IMR-90 (cell line): ENCODE results near the gene ADGRF4. TPM values are rescaled to one million over a fixed set of nuclear protein-coding genes. Genes with fewer than 3 reads are reported as not detected.

Experiments
- ATAC-seq: fragments of 200-7000 bp; cut with Tn5 transposase; 2 replicates; pipeline ENCODE4 v1.9.1; 2020; ENCODE audit warnings: low read depth, mild to moderate bottlenecking, moderate library complexity
- BruUV-seq: library from RNA; stranded (reverse); fragments of 400-500 nt; replicated peaks from 2 replicates; lab custom pipeline; 2021; lab: Mats Ljungman, UMichigan
- CTCF ChIA-PET: fragments of 300-600 bp; formaldehyde crosslinking; extraction: SDS; loops from one replicate; lab custom pipeline; 2021; ENCODE audit warnings: antibody characterized with exemption; lab: Yijun Ruan, JAX
- POLR2A ChIA-PET: fragments of 300-600 bp; sonication (Branson Sonifier 250); formaldehyde crosslinking; loops from one replicate; lab custom pipeline; 2022; ENCODE audit warnings: antibody characterized with exemption; ENCODE audit not compliant: unreplicated experiment; lab: Charles Lee
- DNase-seq: peaks from one replicate; pipeline ENCODE4 v3.0.0; 2013
- H2AFZ ChIP-seq: replicated peaks from 2 replicates; pipeline ENCODE3; 2013; ENCODE audit warnings: low read length, mild to moderate bottlenecking; ENCODE audit not compliant: poor library complexity
- H2AK5ac ChIP-seq: 2 replicates; pipeline ENCODE4 v1.6.1; 2013; ENCODE audit warnings: low read depth, low read length, inconsistent platforms
- H2AK9ac ChIP-seq: replicated peaks from 2 replicates; pipeline ENCODE3; 2013; ENCODE audit warnings: mild to moderate bottlenecking, low read depth, low read length, moderate library complexity; ENCODE audit not compliant: poor library complexity
- H2BK120ac ChIP-seq: 2 replicates; pipeline ENCODE4 v1.6.1; 2013; ENCODE audit warnings: low read depth, low read length, inconsistent platforms
- H2BK15ac ChIP-seq: 3 replicates; pipeline ENCODE4 v1.6.1; 2013; ENCODE audit warnings: low read depth, low read length, inconsistent platforms
- H2BK20ac ChIP-seq: 2 replicates; pipeline ENCODE4 v1.6.1; 2013; ENCODE audit warnings: low read depth, mild to moderate bottlenecking, inconsistent platforms, low read length, moderate library complexity
- H2BK5ac ChIP-seq: 2 replicates; pipeline ENCODE4 v1.6.1; 2013; ENCODE audit warnings: mild to moderate bottlenecking, low read depth, low read length, inconsistent platforms; ENCODE audit not compliant: poor library complexity, severe bottlenecking
- H3K14ac ChIP-seq: replicated peaks from 2 replicates; pipeline ENCODE4 v1.6.1; 2013; ENCODE audit warnings: low read depth, low read length, inconsistent platforms
- H3K18ac ChIP-seq: 2 replicates; pipeline ENCODE4 v1.6.1; 2013; ENCODE audit warnings: low read depth, low read length, control low read depth
- H3K23ac ChIP-seq: 2 replicates; pipeline ENCODE4 v1.6.1; 2013; ENCODE audit warnings: low read depth, low read length, inconsistent platforms
- H3K27ac ChIP-seq: 2 replicates; pipeline ENCODE4 v1.5.1; 2013; ENCODE audit warnings: mild to moderate bottlenecking, control low read depth, low read length; ENCODE audit not compliant: insufficient read depth
- H3K27me3 ChIP-seq: 2 replicates; pipeline ENCODE4 v1.6.1; 2013; ENCODE audit warnings: low read length; ENCODE audit not compliant: control insufficient read depth, insufficient read depth
- H3K36me3 ChIP-seq: 2 replicates; pipeline ENCODE4 v1.6.1; 2013; ENCODE audit warnings: low read length, mixed read lengths; ENCODE audit not compliant: control insufficient read depth, insufficient read depth
- H3K4ac ChIP-seq: 2 replicates; pipeline ENCODE4 v1.6.1; 2013; ENCODE audit warnings: low read depth, low read length, inconsistent platforms
- H3K4me1 ChIP-seq: 2 replicates; pipeline ENCODE4 v1.6.1; 2013; ENCODE audit warnings: low read length, mixed read lengths; ENCODE audit not compliant: control insufficient read depth, insufficient read depth
- H3K4me2 ChIP-seq: 2 replicates; pipeline ENCODE4 v1.6.1; 2013; ENCODE audit warnings: low read depth, mild to moderate bottlenecking, control low read depth, low read length, moderate library complexity
- H3K4me3 ChIP-seq: 2 replicates; pipeline ENCODE4 v1.5.1; 2013; ENCODE audit warnings: low read depth, mild to moderate bottlenecking, control low read depth, low read length, moderate library complexity; ENCODE audit not compliant: insufficient read depth
- H3K56ac ChIP-seq: 2 replicates; pipeline ENCODE4 v1.6.1; 2013; ENCODE audit warnings: low read length, inconsistent platforms; ENCODE audit not compliant: insufficient read depth; ENCODE audit errors: extremely low read depth
- H3K79me1 ChIP-seq, 2 experiments: 2 replicates each; pipeline ENCODE4 v1.6.1; 2013; ENCODE audit warnings: low read length in 2 of 2, inconsistent platforms in 1 of 2, low read depth in 1 of 2
- H3K9ac ChIP-seq: 2 replicates; pipeline ENCODE4 v1.6.1; 2013; ENCODE audit warnings: low read depth, low read length, control low read depth
- H3K9me1 ChIP-seq: 2 replicates; pipeline ENCODE4 v1.6.1; 2013; ENCODE audit warnings: low read length, inconsistent platforms; ENCODE audit not compliant: insufficient read depth
- H3K9me3 ChIP-seq: 2 replicates; pipeline ENCODE4 v1.6.1; 2013; ENCODE audit warnings: low read length; ENCODE audit not compliant: control insufficient read depth, insufficient read depth
- H4K20me1 ChIP-seq: 2 replicates; pipeline ENCODE4 v1.6.1; 2013; ENCODE audit warnings: low read length, inconsistent platforms; ENCODE audit not compliant: insufficient read depth
- H4K5ac ChIP-seq: 2 replicates; pipeline ENCODE4 v1.6.1; 2013; ENCODE audit warnings: mild to moderate bottlenecking, low read depth, low read length, control low read depth
- H4K8ac ChIP-seq, 2 experiments: 2 replicates each; pipeline ENCODE4 v1.6.1; 2013; ENCODE audit warnings: low read depth in 2 of 2, low read length in 2 of 2, control low read depth in 1 of 2, inconsistent platforms in 1 of 2
- H4K91ac ChIP-seq: 2 replicates; pipeline ENCODE4 v1.6.1; 2013; ENCODE audit warnings: low read depth, low read length, inconsistent platforms; ENCODE audit not compliant: insufficient read depth
- BHLHE40 ChIP-seq: fragments of 150-350 bp; IDR thresholded peaks from 2 replicates; pipeline ENCODE4 v1.6.1; 2016; ENCODE audit warnings: mild to moderate bottlenecking, low read depth, low read length
- CEBPB ChIP-seq: IDR thresholded peaks from 2 replicates; pipeline ENCODE4 v1.6.1; 2012; ENCODE audit warnings: low read depth, low read length, improper control_type of control experiment
- CHD1 ChIP-seq: IDR thresholded peaks from 2 replicates; pipeline ENCODE4 v1.6.1; 2012; ENCODE audit warnings: low read depth, low read length, improper control_type of control experiment
- FOS ChIP-seq: fragments of 150-350 bp; IDR thresholded peaks from 2 replicates; pipeline ENCODE4 v1.6.1; 2016; ENCODE audit warnings: low read depth, low read length
- MAFK ChIP-seq: IDR thresholded peaks from 2 replicates; pipeline ENCODE4 v1.6.1; 2012; ENCODE audit warnings: low read depth, low read length, improper control_type of control experiment
- MXI1 ChIP-seq: IDR thresholded peaks from 2 replicates; pipeline ENCODE4 v1.6.1; 2012; ENCODE audit warnings: low read depth, mild to moderate bottlenecking, low read length, moderate library complexity, borderline replicate concordance
- NFE2L2 ChIP-seq: fragments of 150-350 bp; IDR thresholded peaks from 2 replicates; pipeline ENCODE4 v1.6.1; 2016; ENCODE audit warnings: low read depth, mild to moderate bottlenecking, low read length
- POLR2A ChIP-seq: IDR thresholded peaks from 2 replicates; pipeline ENCODE4 v1.6.1; 2012; ENCODE audit warnings: mild to moderate bottlenecking, low read depth, low read length
- RAD21 ChIP-seq: IDR thresholded peaks from 2 replicates; pipeline ENCODE4 v1.6.1; 2012; ENCODE audit warnings: low read length, improper control_type of control experiment
- RCOR1 ChIP-seq: IDR thresholded peaks from 2 replicates; pipeline ENCODE4 v1.6.1; 2012; ENCODE audit warnings: mild to moderate bottlenecking, low read length, improper control_type of control experiment; ENCODE audit not compliant: insufficient replicate concordance
- RFX5 ChIP-seq: IDR thresholded peaks from 2 replicates; pipeline ENCODE4 v1.8.0; 2012; ENCODE audit warnings: low read depth, mild to moderate bottlenecking, low read length, moderate library complexity
- SMC3 ChIP-seq: fragments of 150-350 bp; IDR thresholded peaks from 2 replicates; pipeline ENCODE4 v1.6.1; 2016; ENCODE audit warnings: low read depth, mild to moderate bottlenecking, antibody characterized with exemption, low read length, moderate library complexity
- WGBS, 2 experiments: methylation state at CpG; one replicate each; pipeline versions ENCODE4 v1.1.5 to v1.1.7; 2013; ENCODE audit warnings: missing lambda C conversion rate in 2 of 2; ENCODE audit not compliant: insufficient read length in 1 of 2; ENCODE audit errors: extremely low coverage in 2 of 2; 5-methylcytosine and 5-hydroxymethylcytosine counted together
- dilution Hi-C: fragments of 300-500 bp; cut with HindIII; formaldehyde crosslinking; loops from one replicate; pipeline ENCODE4 v1.14.3; 2018; ENCODE audit warnings: low sequenced_read_pairs; ENCODE audit not compliant: unreplicated experiment
- in situ Hi-C: fragments of 300-500 bp; cut with MboI; formaldehyde crosslinking; loops from 3 replicates; pipeline ENCODE4 v1.14.3; 2019; ENCODE audit warnings: low sequenced_read_pairs, inconsistent platforms, mixed read lengths
- intact Hi-C: fragments of 100-400 bp; cut with micrococcal nuclease; formaldehyde crosslinking; loops from 2 replicates; pipeline ENCODE4 v1.10.0; 2022
- polyA plus RNA-seq, 3 experiments: library from polyadenylated mRNA; depleted of rRNA; stranded (reverse); fragments of >200 nt; gene quantifications; 2 replicates each; pipeline ENCODE4 v1.2.3, GENCODE V29; 2012; ENCODE audit warnings: low replicate concordance in 1 of 3
- total RNA-seq: library from RNA; depleted of rRNA; stranded (reverse); fragments of >200 nt; gene quantifications from 2 replicates; pipeline ENCODE4 v1.2.3, GENCODE V29; 2012
- TF ChIP-seq, protein P1 (sequence below): conservative IDR thresholded peaks from 2 replicates; pipeline ENCODE4 v1.5.1; 2012; ENCODE audit warnings: mild to moderate bottlenecking, low read depth, low read length, improper control_type of control experiment
- TF ChIP-seq, protein P2 (sequence below): fragments of 150-350 bp; IDR thresholded peaks from 2 replicates; pipeline ENCODE4 v1.6.1; 2017; ENCODE audit warnings: mild to moderate bottlenecking, antibody characterized with exemption, low read length, low read depth
- TF ChIP-seq, protein P3 (sequence below): fragments of 150-350 bp; IDR thresholded peaks from 2 replicates; pipeline ENCODE4 v1.6.1; 2016; ENCODE audit warnings: low read depth, mild to moderate bottlenecking, low read length, moderate library complexity, borderline replicate concordance

Gene ADGRF4
- total and polyA plus RNA-seq, 2 of the 4 experiments (the other 2 are of a cell fraction): under 0.01 to 0.02 TPM

DNA sequence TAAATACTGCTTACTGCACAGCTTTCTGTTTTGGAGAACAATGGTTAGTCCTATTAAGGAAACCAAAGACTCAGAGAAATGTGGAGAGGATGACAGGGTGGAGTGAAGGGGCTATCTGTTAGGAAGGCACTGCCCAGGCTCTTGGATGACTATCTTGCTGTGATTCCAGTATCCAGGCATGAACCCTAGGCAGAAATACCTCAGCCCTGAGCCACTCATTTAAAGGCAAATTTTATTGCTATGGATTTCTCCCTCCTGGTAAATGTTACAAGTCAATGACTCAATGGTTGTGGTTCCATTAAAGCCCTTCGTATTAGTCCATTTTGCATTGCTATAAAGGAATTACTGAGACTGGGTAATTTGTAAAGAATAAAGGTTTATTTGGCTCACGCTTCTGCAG is 25.9 kb downstream of the ADGRF4 start:
- no peak overlapping the region for H3K27ac ChIP-seq
- no peaks in the 10 kb centered on the region for H3K9me3 ChIP-seq
- ChIA-PET POLR2A (no interaction called here), CTCF (no interaction called here)
- H3K36me3 ChIP-seq: no peaks in the 10 kb centered on the region
- H4K91ac ChIP-seq: no peak overlapping the region
- H2BK5ac ChIP-seq: no peak overlapping the region
- TF ChIP-seq FOS: no peak
- TF ChIP-seq, protein P1, sequence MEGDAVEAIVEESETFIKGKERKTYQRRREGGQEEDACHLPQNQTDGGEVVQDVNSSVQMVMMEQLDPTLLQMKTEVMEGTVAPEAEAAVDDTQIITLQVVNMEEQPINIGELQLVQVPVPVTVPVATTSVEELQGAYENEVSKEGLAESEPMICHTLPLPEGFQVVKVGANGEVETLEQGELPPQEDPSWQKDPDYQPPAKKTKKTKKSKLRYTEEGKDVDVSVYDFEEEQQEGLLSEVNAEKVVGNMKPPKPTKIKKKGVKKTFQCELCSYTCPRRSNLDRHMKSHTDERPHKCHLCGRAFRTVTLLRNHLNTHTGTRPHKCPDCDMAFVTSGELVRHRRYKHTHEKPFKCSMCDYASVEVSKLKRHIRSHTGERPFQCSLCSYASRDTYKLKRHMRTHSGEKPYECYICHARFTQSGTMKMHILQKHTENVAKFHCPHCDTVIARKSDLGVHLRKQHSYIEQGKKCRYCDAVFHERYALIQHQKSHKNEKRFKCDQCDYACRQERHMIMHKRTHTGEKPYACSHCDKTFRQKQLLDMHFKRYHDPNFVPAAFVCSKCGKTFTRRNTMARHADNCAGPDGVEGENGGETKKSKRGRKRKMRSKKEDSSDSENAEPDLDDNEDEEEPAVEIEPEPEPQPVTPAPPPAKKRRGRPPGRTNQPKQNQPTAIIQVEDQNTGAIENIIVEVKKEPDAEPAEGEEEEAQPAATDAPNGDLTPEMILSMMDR: no peak
- no peak for TF ChIP-seq POLR2A
- no peak for TF ChIP-seq RAD21
- no peak for TF ChIP-seq CHD1
- no peak for TF ChIP-seq NFE2L2
- TF ChIP-seq, protein P2, sequence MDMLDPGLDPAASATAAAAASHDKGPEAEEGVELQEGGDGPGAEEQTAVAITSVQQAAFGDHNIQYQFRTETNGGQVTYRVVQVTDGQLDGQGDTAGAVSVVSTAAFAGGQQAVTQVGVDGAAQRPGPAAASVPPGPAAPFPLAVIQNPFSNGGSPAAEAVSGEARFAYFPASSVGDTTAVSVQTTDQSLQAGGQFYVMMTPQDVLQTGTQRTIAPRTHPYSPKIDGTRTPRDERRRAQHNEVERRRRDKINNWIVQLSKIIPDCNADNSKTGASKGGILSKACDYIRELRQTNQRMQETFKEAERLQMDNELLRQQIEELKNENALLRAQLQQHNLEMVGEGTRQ: no peak
- TF ChIP-seq RFX5: no peak
- TF ChIP-seq, protein P3, sequence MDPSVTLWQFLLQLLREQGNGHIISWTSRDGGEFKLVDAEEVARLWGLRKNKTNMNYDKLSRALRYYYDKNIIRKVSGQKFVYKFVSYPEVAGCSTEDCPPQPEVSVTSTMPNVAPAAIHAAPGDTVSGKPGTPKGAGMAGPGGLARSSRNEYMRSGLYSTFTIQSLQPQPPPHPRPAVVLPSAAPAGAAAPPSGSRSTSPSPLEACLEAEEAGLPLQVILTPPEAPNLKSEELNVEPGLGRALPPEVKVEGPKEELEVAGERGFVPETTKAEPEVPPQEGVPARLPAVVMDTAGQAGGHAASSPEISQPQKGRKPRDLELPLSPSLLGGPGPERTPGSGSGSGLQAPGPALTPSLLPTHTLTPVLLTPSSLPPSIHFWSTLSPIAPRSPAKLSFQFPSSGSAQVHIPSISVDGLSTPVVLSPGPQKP: no peak
- TF ChIP-seq MAFK: no peak
- no peak for TF ChIP-seq SMC3
- TF ChIP-seq CEBPB: no peak
- no peak for TF ChIP-seq BHLHE40
- no peak for TF ChIP-seq RCOR1
- TF ChIP-seq MXI1: no peak
- H3K4me2 ChIP-seq: no peak overlapping the region
- H3K79me1 ChIP-seq: no peaks in the 10 kb centered on the region
- no peak overlapping the region for H2AFZ ChIP-seq
- no peaks in the 10 kb centered on the region for H3K4me1 ChIP-seq
- no peak overlapping the region for H2BK120ac ChIP-seq
- H2BK20ac ChIP-seq: no peak overlapping the region
- intact Hi-C loops: no loop called here
- no peak overlapping the region for H3K23ac ChIP-seq
- dilution Hi-C loops: no loop called here
- H3K4me3 ChIP-seq: no peak overlapping the region
- H4K8ac ChIP-seq: no peak overlapping the region
- no CpG with 5 or more reads among the region's 2 CpGs for WGBS, 2 experiments
- H3K14ac ChIP-seq: no peak overlapping the region
- no peaks in the 10 kb centered on the region for H3K9me1 ChIP-seq
- H2AK5ac ChIP-seq: no peak overlapping the region
- H2BK15ac ChIP-seq: no peak overlapping the region
- H3K9ac ChIP-seq: no peak overlapping the region
- H3K56ac ChIP-seq: no peak overlapping the region
- H4K20me1 ChIP-seq: no peaks in the 10 kb centered on the region
- H3K18ac ChIP-seq: no peak overlapping the region
- DNase-seq (no peak), ATAC-seq (no peak)
- no peak overlapping the region for H4K5ac ChIP-seq
- H2AK9ac ChIP-seq: no peak overlapping the region
- no peaks in the 10 kb centered on the region for H3K27me3 ChIP-seq
- BruUV-seq: no TSS peak
- in situ Hi-C loops: no loop called here
- H3K4ac ChIP-seq: no peak overlapping the region
